Measurements from ENCODE around the gene NANOG.
"Not testable (repeated sequence)": the region's sequence is repeated elsewhere in the genome, so short reads cannot be mapped to it uniquely, and the experiment has no call there.

The NANOG gene

DNA sequence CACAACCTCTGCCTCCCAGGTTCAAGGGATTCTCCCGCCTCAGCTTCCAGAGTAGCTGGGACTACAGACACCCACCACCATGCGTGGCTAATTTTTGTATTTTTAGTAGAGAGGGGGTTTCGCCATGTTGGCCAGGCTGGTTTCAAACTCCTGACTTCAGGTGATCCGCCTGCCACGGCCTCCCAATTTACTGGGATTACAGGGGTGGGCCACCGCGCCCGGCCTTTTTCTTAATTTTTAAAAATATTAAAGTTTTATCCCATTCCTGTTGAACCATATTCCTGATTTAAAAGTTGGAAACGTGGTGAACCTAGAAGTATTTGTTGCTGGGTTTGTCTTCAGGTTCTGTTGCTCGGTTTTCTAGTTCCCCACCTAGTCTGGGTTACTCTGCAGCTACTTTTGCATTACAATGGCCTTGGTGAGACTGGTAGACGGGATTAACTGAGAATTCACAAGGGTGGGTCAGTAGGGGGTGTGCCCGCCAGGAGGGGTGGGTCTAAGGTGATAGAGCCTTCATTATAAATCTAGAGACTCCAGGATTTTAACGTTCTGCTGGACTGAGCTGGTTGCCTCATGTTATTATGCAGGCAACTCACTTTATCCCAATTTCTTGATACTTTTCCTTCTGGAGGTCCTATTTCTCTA lies at the start of gene NANOG:
Gene NANOG, plus strand, starts transcription at position 519 of the 645 bp plus-strand sequence. CDS start 213 bp downstream, outside the sequence.
- DNase-seq = not testable (repeated sequence)

DNA sequence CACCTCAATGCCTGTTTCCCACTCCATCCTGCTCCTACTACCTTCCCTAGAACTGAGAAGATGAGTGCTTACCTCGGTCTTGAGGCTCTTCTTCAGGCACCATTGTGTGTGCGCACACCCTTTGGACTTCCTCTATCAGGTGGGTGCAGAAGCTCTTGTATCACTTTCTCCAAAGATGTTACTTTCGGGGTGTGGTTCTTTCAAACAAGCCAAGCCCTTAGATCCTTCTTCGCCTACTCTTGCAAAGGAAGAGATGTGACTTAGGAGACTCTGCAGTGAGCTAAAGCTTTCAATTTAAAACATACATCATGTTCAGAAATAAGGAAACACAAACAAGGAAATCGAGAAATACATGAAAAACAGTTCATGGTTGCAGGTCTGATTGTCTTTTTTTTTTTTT lies 42.0 kb upstream of the NANOG start, which contains the start of gene CLEC4C:
Gene CLEC4C, minus strand, starts transcription at position 130 of the 400 bp plus-strand sequence. Its CDS starts 27 bp downstream, at position 103.
- no peak for DNase-seq

DNA sequence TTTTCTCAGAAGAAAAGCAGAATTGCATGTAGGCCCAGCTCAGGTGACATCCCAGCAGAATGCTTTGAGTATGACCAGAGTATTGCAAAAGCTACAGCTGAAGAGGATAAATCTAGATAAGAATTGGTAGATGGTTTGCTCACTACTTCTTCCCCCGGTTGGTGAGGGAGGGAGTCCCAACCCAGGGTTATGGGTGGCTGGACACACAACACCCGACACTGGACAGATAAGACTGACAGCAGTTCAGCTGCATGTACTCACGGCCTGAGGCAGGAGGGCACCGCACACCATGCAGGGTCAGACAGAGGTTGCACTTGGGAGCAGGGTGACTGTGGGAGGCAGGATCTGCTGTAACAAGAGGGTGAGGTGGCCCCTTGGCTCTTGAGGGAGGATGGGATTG lies 40.4 kb upstream of the NANOG start:
- DNase-seq = no peak

DNA sequence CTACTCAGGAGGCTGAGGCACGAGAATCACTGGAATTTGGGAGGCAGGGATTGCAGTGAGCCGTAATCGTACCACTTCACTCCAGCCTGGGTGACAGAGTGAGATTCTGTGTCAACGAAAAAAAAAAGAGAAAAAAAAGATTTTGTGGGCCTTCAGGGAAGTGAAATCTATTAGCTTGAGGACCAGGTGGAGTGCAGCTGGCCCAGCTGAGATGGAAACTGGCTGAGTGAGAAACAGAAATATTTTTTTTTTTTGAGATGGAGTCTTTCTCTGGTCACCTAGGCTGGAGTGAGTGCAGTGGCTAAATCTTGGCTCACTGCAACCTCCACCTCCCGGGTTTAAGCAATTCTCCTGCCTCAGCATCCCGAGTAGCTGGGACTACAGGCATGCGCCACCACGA lies 39.8 kb upstream of the NANOG start:
- no peak for DNase-seq

DNA sequence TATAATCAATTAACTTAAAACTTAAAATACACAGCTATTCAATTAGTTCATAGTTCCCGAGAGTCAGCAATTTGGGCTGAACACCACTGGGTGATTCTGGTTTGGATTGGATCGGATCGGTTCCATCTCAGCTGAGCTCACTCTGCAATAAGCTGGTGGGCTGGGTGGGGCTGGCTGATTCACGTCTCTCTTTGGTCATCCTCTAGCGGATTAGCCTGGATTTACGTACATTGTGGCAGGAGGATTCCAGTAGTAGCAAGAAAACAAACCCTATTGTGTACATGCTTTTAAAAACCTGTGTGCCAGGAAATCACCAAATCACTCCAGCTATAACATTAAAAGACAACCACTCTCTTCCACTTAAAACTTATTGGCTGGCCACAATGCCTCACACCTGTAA lies 38.9 kb upstream of the NANOG start:
- no peak for DNase-seq

DNA sequence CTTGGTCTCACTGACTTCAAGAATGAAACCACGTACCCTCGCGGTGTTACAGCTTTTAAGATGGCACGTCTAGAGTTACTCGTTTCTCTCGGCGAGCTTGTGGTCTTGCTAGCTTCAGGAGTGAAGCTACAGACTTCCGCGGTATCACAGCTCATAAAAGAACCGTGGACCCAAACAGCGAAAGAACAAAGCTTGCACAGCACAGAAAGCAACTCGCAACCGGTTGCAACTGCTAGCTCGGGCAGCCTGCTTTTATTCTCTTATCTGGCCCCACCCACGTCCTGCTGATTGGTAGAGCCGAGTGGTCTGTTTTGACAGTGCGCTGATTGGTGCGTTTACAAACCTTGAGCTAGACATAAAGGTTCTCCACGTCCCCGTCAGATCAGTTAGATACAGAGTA lies 37.8 kb upstream of the NANOG start:
- no peak for DNase-seq

DNA sequence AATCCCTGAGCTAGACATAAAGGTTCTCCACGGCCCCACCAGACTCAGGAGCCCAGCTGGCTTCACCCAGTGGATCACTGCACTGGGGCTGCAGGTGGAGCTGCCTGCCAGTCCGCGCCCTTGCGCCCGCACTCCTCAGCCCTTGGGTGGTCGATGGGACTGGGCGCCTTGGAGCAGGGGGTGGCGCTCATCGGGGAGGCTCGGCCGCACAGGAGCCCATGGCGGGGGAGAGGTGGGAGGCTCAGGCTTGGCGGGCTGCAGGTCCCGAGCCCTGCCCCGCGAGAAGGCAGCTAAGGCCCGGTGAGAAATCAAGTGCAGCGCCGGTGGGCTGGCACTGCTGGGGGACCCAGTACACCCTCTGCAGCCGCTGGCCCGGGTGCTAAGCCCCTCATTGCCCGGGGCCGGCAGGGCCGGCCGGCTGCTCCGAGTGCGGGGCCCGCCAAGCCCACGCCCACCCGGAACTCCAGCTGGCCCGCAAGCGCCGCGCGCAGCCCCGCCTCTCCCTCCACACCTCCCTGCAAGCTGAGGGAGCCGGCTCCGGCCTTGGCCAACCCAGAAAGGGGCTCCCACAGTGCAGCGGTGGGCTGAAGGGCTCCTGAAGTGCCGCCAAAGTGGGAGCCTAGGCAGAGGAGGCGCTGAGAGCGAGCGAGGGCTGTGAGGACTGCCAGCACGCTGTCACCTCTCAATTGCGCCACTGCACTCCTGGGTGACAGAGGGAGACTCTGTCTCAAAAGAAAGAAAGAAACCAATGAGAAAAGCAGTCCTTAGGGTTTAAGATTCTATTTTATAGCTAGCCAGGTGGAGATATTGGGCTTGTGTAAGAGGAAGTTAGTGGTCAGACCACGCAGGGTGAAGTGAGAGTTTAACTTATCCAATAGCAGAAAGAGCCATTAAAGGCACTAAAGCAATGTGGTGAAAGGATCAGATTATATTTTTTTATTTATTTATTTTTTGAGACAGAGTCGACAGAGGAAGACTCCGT lies 37.0 kb upstream of the NANOG start:
- DNase-seq = not testable (repeated sequence)

DNA sequence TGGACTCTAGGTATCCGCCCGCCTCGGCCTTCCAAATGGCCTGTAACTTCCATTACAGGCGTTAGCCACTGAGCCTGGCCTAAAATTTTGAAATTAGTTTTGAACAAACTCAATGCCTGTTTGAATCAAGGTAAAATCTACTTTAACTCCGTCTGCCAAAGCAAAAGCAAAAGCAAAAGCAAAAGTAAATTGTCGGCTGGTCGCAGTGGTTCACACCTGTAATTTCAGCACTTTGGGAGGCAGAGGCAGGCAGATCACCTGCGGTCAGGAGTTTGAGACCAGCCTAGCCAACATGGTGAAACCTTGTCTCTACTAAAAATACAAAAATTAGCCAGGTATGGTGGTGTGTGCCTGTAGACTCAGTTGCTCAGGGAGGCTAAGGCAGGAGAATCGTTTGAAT lies 33.5 kb upstream of the NANOG start:
- peak; percentile 8 to 43 for DNase-seq

DNA sequence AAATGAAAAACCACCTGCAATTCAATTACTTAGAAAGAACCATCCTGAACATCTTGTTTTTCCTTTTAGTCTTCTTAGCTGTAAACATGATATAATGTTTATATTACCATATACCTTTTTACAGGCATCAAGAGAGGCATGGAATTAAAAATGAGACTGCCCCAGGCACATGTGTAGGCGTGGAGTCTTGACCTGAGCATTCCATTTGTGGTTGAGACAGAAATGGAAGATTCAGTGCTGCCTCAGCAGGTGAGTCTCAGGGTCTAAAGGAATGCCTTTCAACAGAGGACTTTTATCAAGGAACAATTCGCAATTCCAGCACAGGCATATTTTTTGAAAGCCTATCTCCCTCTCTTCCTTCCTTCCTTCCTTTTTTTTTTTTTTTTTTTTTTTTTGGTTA lies 32.2 kb upstream of the NANOG start:
- DNase-seq = no peak

DNA sequence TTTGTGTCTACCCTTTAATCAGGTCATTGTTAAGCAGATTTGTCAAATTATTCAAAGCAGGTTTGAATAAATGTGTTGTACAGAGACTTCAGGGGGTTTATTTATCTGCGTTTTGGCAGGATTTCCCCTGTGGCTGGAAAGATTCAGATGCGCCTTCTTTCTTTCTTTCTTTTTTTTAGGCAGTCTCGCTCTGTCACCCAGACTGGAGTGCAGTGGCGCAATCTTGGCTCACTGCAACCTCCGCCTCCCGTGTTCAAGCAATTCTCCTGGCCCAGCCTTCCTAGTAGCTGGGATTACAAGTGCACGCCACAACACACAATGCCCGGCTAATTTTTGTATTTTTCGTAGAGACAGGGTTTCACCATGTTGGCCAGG lies 30.4 kb upstream of the NANOG start:
- no peak for DNase-seq

DNA sequence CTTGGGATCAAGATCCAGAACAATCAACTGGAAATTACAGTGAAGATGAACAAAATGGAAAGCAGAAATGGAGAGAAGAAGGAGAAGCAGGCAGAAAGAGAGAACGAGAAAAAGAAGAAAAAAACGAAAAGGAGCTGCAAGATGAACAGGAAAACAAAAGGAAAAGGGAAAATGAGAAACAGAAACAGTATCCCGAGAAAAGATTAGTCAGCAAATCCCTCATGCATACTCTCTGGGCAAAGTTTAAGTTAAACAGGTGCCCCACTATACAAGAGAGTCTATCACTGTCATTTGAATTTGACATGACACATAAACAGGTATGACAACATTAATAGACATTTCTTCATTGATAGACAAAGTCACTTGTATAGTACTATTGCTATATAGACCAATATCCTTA lies 19.2 kb upstream of the NANOG start:
- DNase-seq = no peak

DNA sequence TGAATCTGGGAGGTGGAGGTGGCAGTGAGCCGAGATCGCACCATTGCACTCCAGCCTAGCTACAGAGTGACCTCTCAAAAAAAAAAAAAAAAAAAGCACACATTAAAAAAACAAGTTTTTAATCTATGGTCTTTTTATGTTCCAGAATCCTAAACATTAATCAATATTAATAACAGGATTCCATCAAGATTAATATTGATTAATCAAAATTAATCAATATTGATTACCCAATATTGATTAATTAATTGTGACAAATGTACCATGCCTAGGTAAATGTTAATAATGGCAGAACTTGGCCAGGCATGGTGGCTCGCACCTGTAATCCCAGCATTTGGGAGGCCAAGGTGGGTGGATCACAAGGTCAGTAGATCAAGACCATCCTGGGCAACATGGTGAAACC lies 7.9 kb upstream of the NANOG start:
- DNase-seq = no peak

DNA sequence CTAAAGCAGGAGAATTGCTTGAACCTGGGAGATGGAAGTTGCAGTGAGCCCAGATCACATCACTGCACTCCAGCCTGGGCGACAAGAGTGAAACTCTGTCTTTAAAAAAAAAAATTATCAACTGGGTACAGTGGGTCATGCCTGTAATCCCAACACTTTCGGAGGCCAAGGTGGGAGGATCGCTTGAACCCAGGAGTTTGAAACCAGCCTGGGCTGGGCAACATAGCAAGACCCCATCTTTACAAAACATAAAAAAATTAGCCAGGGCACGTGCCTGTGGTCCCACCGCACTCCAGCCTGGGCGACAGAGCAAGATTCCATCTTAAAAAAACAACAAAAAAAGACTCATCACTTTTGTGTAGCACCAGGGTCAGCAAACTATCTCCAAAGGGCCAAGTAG lies 7.1 kb upstream of the NANOG start:
- DNase-seq = no peak

DNA sequence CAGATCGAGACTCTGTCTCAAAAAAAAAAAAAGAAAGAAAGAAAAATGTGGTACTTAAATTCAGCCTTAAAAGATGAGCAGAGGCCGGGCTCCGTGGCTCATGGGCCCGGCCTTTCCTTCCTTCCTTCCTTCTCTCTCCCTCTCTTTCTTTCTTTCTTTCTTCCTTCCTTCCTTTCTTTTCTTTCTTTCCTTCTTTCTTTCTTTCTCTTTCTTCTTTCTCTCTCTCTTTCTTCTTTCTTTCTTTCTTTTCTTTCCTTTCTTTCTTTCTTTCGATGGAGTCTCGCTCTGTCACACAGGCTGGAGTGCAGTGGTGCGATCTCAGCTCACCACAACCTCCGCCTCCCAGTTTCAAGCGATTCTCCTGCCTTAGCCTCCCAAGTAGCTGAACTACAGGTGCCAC lies 5.8 kb upstream of the NANOG start:
- DNase-seq = not testable (repeated sequence)

DNA sequence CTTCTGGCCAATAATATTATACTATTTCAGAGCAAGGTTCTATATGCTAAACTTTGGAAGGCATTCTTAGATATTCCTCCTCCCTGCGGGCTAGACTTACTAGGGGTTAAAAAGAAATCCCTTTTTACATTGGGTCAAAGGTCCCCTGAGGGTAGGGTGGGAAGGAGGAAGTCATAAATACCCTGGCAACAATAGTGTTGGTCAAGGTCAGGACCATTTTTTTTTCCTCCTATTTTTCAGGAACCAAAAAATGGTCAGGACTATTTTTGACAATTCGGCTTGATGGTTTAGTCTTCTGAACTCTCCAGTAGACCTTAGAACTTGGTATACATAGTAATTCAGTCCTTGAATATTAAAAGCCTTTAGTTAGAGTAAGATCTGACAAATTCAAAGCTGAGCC lies 4.5 kb upstream of the NANOG start:
- DNase-seq = no peak

DNA sequence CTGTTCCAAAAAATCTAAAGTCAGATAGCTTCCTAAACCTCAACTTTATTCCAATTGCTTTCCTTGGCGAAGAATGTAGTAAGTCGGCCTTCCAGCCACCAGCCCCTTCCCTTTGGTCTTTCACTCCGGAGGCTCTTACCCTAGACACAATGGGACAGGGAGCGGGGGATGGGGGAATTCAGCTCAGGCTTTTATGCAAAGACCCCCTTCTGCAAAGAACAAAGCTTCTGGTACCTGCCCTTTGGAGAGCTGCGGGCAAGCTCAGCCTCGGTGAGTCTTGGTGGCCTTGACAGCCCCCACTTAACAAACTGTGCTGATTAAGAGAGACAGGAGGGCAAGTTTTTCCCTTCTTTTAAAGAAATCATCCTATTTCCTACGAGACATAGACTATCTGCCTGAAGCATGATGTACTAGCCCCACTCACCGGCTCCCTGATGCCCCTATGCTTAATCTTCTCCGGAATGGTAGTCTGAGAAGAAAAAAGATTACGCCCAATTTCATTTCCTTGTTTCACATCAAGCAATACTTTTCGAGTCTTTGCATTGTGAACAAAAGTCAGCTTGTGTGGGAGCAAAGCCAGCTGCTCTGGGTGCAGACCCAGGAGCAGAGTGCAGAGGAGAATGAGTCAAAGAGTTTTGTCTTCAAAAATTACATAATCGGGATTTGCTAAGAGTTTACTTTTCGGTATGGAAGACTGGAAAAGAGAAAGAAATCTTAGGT lies 1.5 kb upstream of the NANOG start:
- no peak for DNase-seq

DNA sequence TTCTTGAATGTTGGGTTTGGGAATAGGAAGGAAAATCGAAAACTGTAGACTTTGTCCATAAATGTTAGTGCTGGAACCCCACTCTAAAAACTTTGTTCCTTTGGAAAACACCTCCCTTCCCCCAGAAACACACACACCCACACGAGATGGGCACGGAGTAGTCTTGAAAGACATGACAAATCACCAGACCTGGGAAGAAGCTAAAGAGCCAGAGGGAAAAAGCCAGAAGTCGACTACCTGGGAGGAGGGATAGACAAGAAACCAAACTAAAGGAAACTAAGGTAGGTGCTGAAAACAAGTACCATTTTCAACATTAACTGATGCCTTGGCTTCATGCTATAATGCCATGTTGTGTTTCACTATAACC lies 925 bp upstream of the NANOG start:
- DNase-seq = no peak

DNA sequence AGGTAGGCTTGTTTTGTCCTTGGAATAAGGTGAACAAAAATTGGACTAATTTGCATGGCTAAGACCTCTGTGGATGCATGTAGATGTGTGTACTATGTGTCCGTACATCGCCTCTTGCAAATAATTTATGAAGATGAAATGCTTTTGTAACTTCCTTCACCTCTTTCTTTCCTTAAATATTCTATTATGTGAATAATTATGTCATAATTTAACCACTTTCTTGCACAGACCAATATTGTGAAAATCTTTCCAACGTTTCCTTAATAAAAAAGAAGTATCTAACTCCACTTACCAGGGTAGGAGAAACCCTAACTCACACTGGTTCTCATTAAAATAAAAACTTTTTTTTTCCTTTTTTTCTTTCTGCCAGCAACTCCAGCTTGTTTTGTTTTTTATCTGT lies 4.0 kb downstream of the NANOG start:
- no peak for DNase-seq

DNA sequence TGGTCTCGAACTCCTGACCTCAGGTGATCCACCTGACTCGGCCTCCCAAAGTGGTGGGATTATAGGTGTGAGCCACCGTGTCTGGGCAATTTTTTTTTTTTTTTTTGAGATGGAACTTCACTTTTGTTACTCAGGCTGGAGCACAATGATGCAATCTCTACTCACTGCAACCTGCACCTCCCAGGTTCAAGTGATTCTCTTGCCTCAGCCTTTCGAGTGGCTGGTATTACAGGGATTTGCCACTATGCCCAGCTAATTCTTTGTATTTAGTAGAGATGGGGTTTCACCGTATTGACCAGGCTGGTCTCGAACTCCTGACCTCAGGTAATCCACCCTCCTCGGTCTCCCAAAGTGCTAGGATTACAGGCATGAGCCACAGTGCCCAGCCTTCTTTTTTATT lies 8.1 kb downstream of the NANOG start:
- not testable (repeated sequence) for DNase-seq

DNA sequence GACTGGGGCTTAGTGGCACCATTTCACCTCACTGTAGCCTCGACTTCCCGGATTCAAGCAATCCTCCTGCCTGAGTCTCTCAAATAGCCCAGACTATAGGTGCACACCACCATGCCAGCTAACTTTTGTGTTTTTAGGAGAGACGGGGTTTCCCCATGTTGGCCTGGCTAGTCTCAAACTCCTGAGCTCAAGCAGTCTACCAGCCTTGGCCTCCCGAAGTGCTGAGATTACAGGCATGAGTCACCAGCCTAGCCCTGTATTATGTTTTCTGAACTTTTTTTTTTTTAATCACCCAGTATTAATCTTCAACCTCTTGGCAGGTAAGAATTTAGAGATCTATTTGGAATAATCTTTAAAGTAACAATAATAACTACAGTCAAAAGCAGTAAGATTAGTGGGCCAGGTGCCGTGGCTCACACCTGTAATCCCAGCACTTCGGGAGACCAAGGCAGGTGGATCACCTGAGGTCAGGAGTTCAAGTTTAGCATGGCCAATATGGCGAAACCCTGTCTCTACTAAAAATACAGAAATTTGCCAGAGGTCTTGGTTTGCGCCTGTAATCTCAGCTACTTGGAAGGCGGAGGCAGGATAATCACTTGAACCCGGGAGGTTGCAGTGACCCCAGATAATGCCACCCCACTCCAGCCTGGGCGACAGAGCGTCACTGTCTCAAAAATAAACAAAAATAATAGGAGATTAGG lies 8.6 kb downstream of the NANOG start:
- no peak for DNase-seq

DNA sequence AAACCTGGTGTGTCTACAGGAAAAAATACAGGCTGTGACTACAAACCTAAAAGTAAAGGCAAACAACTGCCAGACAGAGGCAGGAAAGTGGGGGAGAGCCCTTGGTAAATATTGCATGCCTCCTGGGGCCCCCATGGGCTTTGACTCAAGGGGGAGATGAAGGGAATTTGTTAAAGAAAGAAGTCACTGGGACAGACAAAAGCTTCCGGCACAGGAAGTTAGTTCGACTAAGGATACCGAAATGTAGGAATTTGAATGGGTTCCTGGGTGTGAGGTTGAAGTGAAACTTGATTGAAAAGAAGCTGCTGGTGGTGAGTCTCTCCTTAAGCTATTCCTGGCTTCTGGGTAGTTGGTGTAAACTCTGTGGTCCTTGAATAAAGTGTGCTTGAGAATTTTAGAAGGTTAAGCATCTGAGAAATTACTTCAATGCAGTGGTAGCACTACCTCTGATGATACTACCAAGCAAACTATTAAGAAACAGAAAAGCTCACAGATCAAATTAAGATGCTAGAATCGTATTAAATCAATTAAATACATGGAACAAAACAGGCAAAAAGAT lies 9.6 kb downstream of the NANOG start:
- not testable (repeated sequence) for DNase-seq

DNA sequence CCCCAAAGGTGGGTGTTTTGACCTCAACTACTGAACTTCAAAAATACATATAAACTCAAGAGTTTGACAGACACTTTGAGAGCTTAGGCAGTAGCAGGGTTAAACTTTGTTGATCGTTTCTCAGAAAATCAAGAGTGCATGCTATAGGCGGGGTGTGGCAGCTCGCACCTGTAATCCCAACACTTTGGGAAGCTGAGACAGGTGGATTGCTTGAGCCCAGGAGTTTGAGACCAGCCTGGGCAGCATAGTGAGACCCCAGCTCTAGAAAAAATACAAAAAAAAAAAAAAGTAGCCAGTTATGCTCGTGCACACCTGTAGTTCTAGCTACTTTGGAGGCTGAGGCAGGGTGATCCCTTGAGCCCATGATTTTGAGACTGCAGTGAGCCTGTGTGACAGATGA lies 12.3 kb downstream of the NANOG start:
- no peak for DNase-seq

DNA sequence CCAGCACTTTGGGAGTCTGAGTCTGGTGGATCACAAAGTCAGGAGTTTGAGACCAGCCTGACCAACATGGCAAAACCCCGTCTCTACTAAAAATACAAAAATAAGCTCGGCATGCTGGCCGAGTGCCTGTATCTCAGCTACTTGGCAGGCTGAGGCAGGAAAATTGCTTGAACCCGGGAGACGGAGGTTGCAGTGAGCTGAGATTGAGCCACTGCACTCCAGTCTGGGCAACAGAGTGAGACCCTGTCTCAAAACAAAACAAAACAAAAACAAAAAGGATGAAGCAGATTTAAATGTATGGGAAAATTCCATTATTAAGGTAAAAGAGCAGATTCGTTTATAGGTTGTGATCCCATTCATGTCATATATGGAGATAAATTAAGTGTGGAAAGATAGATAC lies 17.1 kb downstream of the NANOG start:
- DNase-seq = not testable (repeated sequence)
